ENCODE results near the gene DRICH1.
A peak's percentile ranks its signal among the peaks of the same experiment; 100 is the strongest.
"Not testable (repeated sequence)": the region's sequence is repeated elsewhere in the genome, so short reads cannot be mapped to it uniquely, and the experiment has no call there.

DNA sequence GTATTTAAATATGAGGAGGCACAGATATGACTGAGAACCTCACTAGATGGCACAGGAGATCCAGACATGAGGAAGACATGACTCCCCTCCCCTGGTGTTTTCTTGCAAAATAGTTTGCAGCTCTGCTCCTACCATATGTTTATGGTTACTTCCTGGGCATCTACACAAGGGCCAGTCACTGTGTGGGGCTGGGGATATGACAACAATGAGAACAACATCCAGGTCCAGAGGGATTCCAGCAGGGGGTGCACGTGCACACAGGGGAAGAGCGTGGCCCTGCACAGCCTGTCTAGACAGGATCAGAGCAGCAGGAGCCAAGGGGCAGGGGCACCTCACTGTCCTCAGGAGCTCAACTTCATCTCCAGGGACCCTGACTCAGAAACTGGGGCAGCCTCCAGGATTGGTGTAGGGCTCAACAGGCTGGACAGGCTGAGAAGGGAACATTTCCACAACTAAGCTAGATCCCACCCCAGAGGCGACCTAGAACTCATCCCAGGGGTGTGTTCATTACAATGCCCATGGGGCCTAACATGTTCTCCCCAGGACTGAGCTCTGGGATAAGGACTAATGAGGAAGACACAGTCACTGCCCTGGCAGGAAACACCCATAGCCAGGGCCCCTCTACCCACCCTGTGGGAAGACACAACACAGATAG lies 4.6 kb downstream of the DRICH1 start:
- TF ChIP-seq, protein P1, sequence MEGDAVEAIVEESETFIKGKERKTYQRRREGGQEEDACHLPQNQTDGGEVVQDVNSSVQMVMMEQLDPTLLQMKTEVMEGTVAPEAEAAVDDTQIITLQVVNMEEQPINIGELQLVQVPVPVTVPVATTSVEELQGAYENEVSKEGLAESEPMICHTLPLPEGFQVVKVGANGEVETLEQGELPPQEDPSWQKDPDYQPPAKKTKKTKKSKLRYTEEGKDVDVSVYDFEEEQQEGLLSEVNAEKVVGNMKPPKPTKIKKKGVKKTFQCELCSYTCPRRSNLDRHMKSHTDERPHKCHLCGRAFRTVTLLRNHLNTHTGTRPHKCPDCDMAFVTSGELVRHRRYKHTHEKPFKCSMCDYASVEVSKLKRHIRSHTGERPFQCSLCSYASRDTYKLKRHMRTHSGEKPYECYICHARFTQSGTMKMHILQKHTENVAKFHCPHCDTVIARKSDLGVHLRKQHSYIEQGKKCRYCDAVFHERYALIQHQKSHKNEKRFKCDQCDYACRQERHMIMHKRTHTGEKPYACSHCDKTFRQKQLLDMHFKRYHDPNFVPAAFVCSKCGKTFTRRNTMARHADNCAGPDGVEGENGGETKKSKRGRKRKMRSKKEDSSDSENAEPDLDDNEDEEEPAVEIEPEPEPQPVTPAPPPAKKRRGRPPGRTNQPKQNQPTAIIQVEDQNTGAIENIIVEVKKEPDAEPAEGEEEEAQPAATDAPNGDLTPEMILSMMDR (IDR thresholded peaks at IDR 0.05) = peak in 2 of 4 experiments; percentile 7 to 13
- TF ChIP-seq POLR2A, EP300, POLR2AphosphoS5 (IDR thresholded peaks at IDR 0.05): not testable (repeated sequence)

All from sigmoid colon (tissue), 4 donors.